ENCODE data around the gene ACO2.

ACO2 gene

GRCh38 chr22:41487037-41487935 lies 18.4 kb downstream of the ACO2 start:
- TF ChIP-seq POLR2AphosphoS5 (IDR thresholded peaks at IDR 0.05; ENCODE audit: low read depth, low read length) (no peak), SIN3A (IDR thresholded peaks at IDR 0.05; ENCODE audit: borderline replicate concordance, insufficient read depth, low read length) (no peak), REST (IDR thresholded peaks at IDR 0.05; ENCODE audit: insufficient read depth in 1 of 2, low read depth in 2 of 2, low read length in 2 of 2) (no peak), TAF1 (IDR thresholded peaks at IDR 0.05; ENCODE audit: borderline replicate concordance, insufficient read depth, low read length) (no peak), FOXP2 (optimal IDR thresholded peaks at IDR 0.05; ENCODE audit: borderline replicate concordance, extremely low read depth, extremely low read length, insufficient read depth) (no peak)

- TF ChIP-seq TAF1 (IDR thresholded peaks at IDR 0.05; ENCODE audit: borderline replicate concordance, insufficient read depth, low read length) (no peak), SIN3A (IDR thresholded peaks at IDR 0.05; ENCODE audit: borderline replicate concordance, insufficient read depth, low read length) (no peak), REST (IDR thresholded peaks at IDR 0.05; ENCODE audit: insufficient read depth in 1 of 2, low read depth in 2 of 2, low read length in 2 of 2) (no peak)
Observed at GRCh38 chr22:41488076-41488475, 19.2 kb downstream of the ACO2 start.

- TF ChIP-seq POLR2AphosphoS5 (IDR thresholded peaks at IDR 0.05; ENCODE audit: low read depth, low read length) (no peak), REST (IDR thresholded peaks at IDR 0.05; ENCODE audit: insufficient read depth in 1 of 2, low read depth in 2 of 2, low read length in 2 of 2) (no peak), TAF1 (IDR thresholded peaks at IDR 0.05; ENCODE audit: borderline replicate concordance, insufficient read depth, low read length) (no peak), SIN3A (IDR thresholded peaks at IDR 0.05; ENCODE audit: borderline replicate concordance, insufficient read depth, low read length) (no peak), FOXP2 (optimal IDR thresholded peaks at IDR 0.05; ENCODE audit: borderline replicate concordance, extremely low read depth, extremely low read length, insufficient read depth) (no peak)
Observed at GRCh38 chr22:41488596-41489385, 19.9 kb downstream of the ACO2 start.

DNA sequence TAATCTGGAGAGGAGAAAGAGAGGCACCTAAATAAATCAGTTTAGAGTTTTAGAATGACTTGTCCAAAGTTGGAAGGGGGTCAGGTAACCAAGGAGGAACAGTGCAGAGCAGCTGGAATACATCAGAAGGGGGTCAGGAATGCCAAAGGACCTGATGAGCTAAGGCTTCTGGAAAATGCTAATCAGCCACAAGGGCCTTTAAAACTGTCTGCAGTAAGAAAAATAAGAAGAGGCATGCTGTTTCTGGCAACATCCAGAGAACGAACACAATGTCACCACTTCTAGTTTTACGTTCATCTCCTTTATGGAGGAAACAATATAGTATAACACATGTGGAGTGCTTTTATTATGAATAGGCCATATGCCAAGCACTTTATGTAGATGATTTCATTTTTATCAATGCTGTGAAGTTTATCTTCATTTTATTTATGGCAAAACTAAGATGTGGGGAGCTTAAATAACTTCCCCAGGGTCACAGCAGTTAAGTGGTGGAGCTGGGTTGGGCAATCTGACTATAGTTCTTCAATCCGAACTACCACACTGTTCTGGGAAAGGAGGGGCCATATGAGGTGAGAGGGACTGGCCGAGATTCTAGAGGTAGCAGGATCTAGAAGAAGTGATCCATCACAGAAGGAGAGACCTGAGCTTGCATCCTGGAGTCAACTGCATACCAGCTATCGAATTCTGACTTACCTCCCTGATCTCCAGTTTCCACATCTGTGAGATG lies 22.6 kb downstream of the ACO2 start:
- TF ChIP-seq SIN3A (IDR thresholded peaks at IDR 0.05; ENCODE audit: borderline replicate concordance, insufficient read depth, low read length): no peak
- TF ChIP-seq FOXP2 (optimal IDR thresholded peaks at IDR 0.05; ENCODE audit: borderline replicate concordance, extremely low read depth, extremely low read length, insufficient read depth): no peak
- no peak for TF ChIP-seq TAF1 (IDR thresholded peaks at IDR 0.05; ENCODE audit: borderline replicate concordance, insufficient read depth, low read length)
- no peak for TF ChIP-seq POLR2AphosphoS5 (IDR thresholded peaks at IDR 0.05; ENCODE audit: low read depth, low read length)
- no peak for TF ChIP-seq REST (IDR thresholded peaks at IDR 0.05; ENCODE audit: insufficient read depth in 1 of 2, low read depth in 2 of 2, low read length in 2 of 2)
